ENCODE measurements around the gene HS3ST3B1. TPM values are rescaled to one million over a fixed set of nuclear protein-coding genes. Genes with fewer than 3 reads are reported as not detected.

HS3ST3B1 gene
- total and polyA plus RNA-seq, 9 donors: 3.2 to 9.9 (median 5.9) TPM

DNA sequence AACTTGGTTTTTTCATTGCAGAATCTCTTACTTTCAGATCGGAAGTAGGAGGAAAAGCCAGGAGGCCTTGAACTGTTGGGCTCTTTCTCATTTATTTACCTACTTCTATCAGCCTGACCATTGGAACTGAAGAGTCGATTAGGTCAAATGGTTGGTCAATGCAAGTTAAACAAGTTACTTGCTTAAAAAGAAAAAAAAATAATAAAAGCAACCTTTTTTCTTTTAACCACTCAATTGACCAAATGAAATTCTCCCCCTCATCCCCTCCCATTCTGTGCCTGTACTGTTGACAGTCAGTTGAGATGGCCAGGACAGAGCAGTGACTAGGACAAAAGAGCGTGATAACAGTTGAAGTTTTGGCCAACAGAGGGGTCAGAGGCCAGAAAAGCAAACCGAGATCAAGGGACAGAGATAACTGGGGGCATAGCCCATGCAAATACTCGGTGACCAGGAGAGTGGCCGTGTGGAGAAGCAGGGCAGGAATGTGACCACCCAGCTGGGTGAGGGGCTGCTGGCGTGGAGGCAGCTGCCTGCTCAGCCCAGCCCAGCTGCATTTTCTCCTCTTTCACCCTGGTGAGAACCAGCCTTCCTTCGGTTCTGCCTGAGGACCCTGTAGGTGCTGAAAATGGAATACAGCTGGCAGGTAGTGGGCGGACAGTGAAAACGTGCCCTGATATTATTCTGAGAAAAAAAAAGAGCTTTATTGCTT, 72.2 kb downstream of the HS3ST3B1 start:
- DNase-seq: no peak
- no peaks in the 10 kb centered on the region for H3K27me3 ChIP-seq
- TF ChIP-seq EP300 (IDR thresholded peaks at IDR 0.05): no peak
- TF ChIP-seq CTCF (IDR thresholded peaks at IDR 0.05): no peak
- TF ChIP-seq POLR2A (IDR thresholded peaks at IDR 0.05): no peak
- H3K36me3 ChIP-seq: no peaks in the 10 kb centered on the region
- H3K4me3 ChIP-seq: no peak overlapping the region
- intact Hi-C loops (cut with DNase I): no loop called here
- H3K9me3 ChIP-seq: no peaks in the 10 kb centered on the region
- H3K27ac ChIP-seq: no peak overlapping the region
- peaks cover 3% of the 10 kb centered on the region for H3K4me1 ChIP-seq (ENCODE audit: insufficient read depth)
- 20 to 26% (median 24%) methylated on average over 10 of the region's 10 CpGs for WGBS, 3 donors

GRCh38 chr17:14373614-14374259, 72.9 kb downstream of the HS3ST3B1 start:
- H3K36me3 ChIP-seq: no peaks in the 10 kb centered on the region
- H3K4me1 ChIP-seq (ENCODE audit: insufficient read depth): peaks cover 3% of the 10 kb centered on the region
- WGBS, 3 donors: 51 to 64% (median 54%) methylated on average over 8 of the region's 8 CpGs
- H3K4me3 ChIP-seq: no peak overlapping the region
- no peaks in the 10 kb centered on the region for H3K27me3 ChIP-seq
- DNase-seq: no peak
- H3K27ac ChIP-seq: no peak overlapping the region
- H3K9me3 ChIP-seq: no peaks in the 10 kb centered on the region
- intact Hi-C loops (cut with DNase I): no loop called here
- TF ChIP-seq EP300 (IDR thresholded peaks at IDR 0.05): no peak
- no peak for TF ChIP-seq POLR2A (IDR thresholded peaks at IDR 0.05)
- TF ChIP-seq CTCF (IDR thresholded peaks at IDR 0.05): no peak

DNA sequence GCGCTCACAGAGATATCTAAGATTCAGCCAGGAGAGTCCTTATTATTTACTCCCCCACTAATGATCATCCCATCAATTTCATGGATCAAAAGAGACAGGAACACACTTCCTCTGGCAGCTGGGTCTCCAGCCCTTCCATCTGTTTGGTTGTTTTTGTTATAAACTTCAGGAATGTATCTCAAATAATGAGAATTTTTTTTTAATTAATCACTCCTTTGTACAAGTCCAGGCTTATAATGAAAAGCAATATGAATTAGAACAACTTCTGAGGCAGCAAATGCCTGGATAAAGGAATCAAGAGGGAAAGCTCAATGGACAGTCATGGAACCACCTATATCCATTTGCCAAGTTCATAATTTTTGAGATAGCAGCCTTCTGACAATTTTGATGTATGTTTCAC, 73.4 kb downstream of the HS3ST3B1 start:
- Histone ChIP-seq H3K4me1 (ENCODE audit: insufficient read depth) (peaks cover 3% of the 10 kb centered on the region), H3K36me3 (no peaks in the 10 kb centered on the region), H3K27ac (no peak overlapping the region), H3K9me3 (no peaks in the 10 kb centered on the region), H3K4me3 (no peak overlapping the region), H3K27me3 (no peaks in the 10 kb centered on the region)
- WGBS, 3 donors: 95 to 100% (median 96%) methylated on average over 1 of the region's 1 CpG
- TF ChIP-seq POLR2A (IDR thresholded peaks at IDR 0.05) (no peak), EP300 (IDR thresholded peaks at IDR 0.05) (no peak)
- intact Hi-C loops (cut with DNase I): no loop called here
- DNase-seq: no peak

DNA sequence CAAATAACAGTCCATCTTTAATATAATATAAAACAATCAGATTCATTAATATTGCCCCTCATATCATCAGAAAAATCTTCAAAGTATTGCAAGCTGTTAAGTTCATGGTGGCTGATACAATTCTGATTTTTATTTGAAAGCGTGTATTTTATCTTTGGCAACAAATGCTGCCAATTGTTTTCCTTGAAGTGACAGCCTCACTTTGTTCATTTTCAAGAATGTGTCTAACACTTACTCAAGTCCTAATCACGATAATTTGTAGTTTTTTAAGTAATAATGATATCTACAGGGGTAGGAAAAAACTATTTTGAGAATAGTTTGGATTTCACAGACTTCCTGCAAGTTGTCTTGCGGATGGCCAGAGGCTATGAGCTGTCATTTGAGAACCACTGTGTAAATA, 75.8 kb downstream of the HS3ST3B1 start:
- Histone ChIP-seq H3K27ac (no peak overlapping the region), H3K9me3 (no peaks in the 10 kb centered on the region), H3K27me3 (no peaks in the 10 kb centered on the region), H3K36me3 (no peaks in the 10 kb centered on the region), H3K4me3 (no peak overlapping the region), H3K4me1 (ENCODE audit: insufficient read depth) (peaks cover 3% of the 10 kb centered on the region)
- TF ChIP-seq CTCF (IDR thresholded peaks at IDR 0.05) (no peak), POLR2A (IDR thresholded peaks at IDR 0.05) (no peak), EP300 (IDR thresholded peaks at IDR 0.05) (no peak)
- intact Hi-C loops (cut with DNase I): no loop called here
- 64 to 71% (median 67%) methylated on average over 3 of the region's 3 CpGs for WGBS, 3 donors
- no peak for DNase-seq

DNA sequence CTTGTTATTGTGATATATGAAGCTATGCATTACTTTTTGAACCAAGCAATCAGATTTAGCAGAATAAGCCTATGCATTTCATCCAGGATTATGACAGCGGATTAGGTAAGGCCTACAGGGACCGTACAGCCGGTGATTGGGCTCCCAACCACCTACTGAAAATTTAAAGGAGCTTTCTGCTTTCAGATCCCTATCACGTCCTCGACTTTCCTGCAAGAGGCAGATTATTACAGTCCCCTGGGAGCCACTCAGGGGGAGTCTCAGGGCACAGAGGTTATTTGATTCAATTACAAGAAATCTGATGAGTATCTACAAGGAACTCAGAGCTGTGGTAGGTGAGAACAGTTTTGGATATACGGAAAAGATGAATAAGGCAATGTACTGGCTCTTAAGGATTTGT, 80.7 kb downstream of the HS3ST3B1 start:
- H3K27me3 ChIP-seq: no peaks in the 10 kb centered on the region
- no peaks in the 10 kb centered on the region for H3K36me3 ChIP-seq
- intact Hi-C loops (cut with DNase I): no loop called here
- DNase-seq: no peak
- no peak for TF ChIP-seq CTCF (IDR thresholded peaks at IDR 0.05)
- no peak for TF ChIP-seq POLR2A (IDR thresholded peaks at IDR 0.05)
- no peak for TF ChIP-seq EP300 (IDR thresholded peaks at IDR 0.05)
- H3K9me3 ChIP-seq: no peaks in the 10 kb centered on the region
- no peak overlapping the region for H3K27ac ChIP-seq
- no peaks in the 10 kb centered on the region for H3K4me1 ChIP-seq (ENCODE audit: insufficient read depth)
- 85 to 92% (median 89%) methylated on average over 6 of the region's 6 CpGs for WGBS, 3 donors
- no peak overlapping the region for H3K4me3 ChIP-seq

Data from ovary (tissue), 9 donors.